Measurements from ENCODE around the gene CYTH3. TPM values are rescaled to one million over a fixed set of nuclear protein-coding genes. Genes with fewer than 3 reads are reported as not detected.
A peak's percentile ranks its signal among the peaks of the same experiment; 100 is the strongest.

CYTH3 gene
- total RNA-seq, 2 donors from 2014 or later, result 2.2 to 8.4 TPM

GRCh38 chr7:6271694-6272440 is 557 bp downstream of the CYTH3 start:
- peaks cover 10% of the 10 kb centered on the region for H3K27me3 Mint-ChIP-seq
- peaks cover 25% of the 10 kb centered on the region for H3K4me1 Mint-ChIP-seq
- peak overlapping the region; percentile 86 for H3K27ac Mint-ChIP-seq
- peak; percentile 10 for ATAC-seq (replicated peaks)
- H3K36me3 Mint-ChIP-seq (ENCODE audit: low read depth), result no peaks in the 10 kb centered on the region
- no peaks in the 10 kb centered on the region for H3K9me3 Mint-ChIP-seq
- H3K4me3 Mint-ChIP-seq, result peak overlapping the region; percentile 95

- peak; percentile 62 for ATAC-seq (replicated peaks)
- H3K36me3 Mint-ChIP-seq (ENCODE audit: low read depth), result no peaks in the 10 kb centered on the region
- peaks cover 10% of the 10 kb centered on the region for H3K27me3 Mint-ChIP-seq
- H3K4me1 Mint-ChIP-seq, result peaks cover 28% of the 10 kb centered on the region
- H3K9me3 Mint-ChIP-seq, result no peaks in the 10 kb centered on the region
- H3K4me3 Mint-ChIP-seq, result peak overlapping the region; percentile 95
- peak overlapping the region; percentile 86 for H3K27ac Mint-ChIP-seq
Observed at GRCh38 chr7:6271060-6271658, 1.3 kb downstream of the CYTH3 start.

GRCh38 chr7:6269527-6269926 is 2.9 kb downstream of the CYTH3 start:
- Mint-ChIP-seq H3K27ac (no peak overlapping the region), H3K27me3 (peaks cover 10% of the 10 kb centered on the region), H3K9me3 (no peaks in the 10 kb centered on the region), H3K4me1 (peaks cover 28% of the 10 kb centered on the region), H3K36me3 (ENCODE audit: low read depth) (no peaks in the 10 kb centered on the region), H3K4me3 (no peak overlapping the region)
- no peak for ATAC-seq (replicated peaks)

GRCh38 chr7:6268907-6269306 is 3.5 kb downstream of the CYTH3 start:
- Mint-ChIP-seq H3K4me1 (peaks cover 28% of the 10 kb centered on the region), H3K4me3 (no peak overlapping the region), H3K9me3 (no peaks in the 10 kb centered on the region), H3K36me3 (ENCODE audit: low read depth) (no peaks in the 10 kb centered on the region), H3K27me3 (peaks cover 10% of the 10 kb centered on the region), H3K27ac (no peak overlapping the region)
- ATAC-seq (replicated peaks), result no peak

- H3K9me3 Mint-ChIP-seq, result no peaks in the 10 kb centered on the region
- no peaks in the 10 kb centered on the region for H3K36me3 Mint-ChIP-seq (ENCODE audit: low read depth)
- no peak for ATAC-seq (replicated peaks)
- peaks cover 10% of the 10 kb centered on the region for H3K27me3 Mint-ChIP-seq
- H3K4me1 Mint-ChIP-seq, result peaks cover 28% of the 10 kb centered on the region
- H3K27ac Mint-ChIP-seq, result no peak overlapping the region
- no peak overlapping the region for H3K4me3 Mint-ChIP-seq
Observed at GRCh38 chr7:6268023-6268900, 4.2 kb downstream of the CYTH3 start.

- H3K4me3 Mint-ChIP-seq, result no peak overlapping the region
- no peaks in the 10 kb centered on the region for H3K36me3 Mint-ChIP-seq (ENCODE audit: low read depth)
- H3K4me1 Mint-ChIP-seq, result peaks cover 33% of the 10 kb centered on the region
- ATAC-seq (replicated peaks), result no peak
- no peaks in the 10 kb centered on the region for H3K9me3 Mint-ChIP-seq
- H3K27ac Mint-ChIP-seq, result peak overlapping the region; percentile 3
- peaks cover 8% of the 10 kb centered on the region for H3K27me3 Mint-ChIP-seq
Observed at GRCh38 chr7:6266699-6267098, 5.7 kb downstream of the CYTH3 start.

GRCh38 chr7:6262221-6262620 is 10.2 kb downstream of the CYTH3 start:
- H3K27me3 Mint-ChIP-seq, result no peaks in the 10 kb centered on the region
- no peak for ATAC-seq (replicated peaks)
- H3K36me3 Mint-ChIP-seq (ENCODE audit: low read depth), result no peaks in the 10 kb centered on the region
- H3K4me3 Mint-ChIP-seq, result no peak overlapping the region
- no peaks in the 10 kb centered on the region for H3K9me3 Mint-ChIP-seq
- H3K27ac Mint-ChIP-seq, result no peak overlapping the region
- H3K4me1 Mint-ChIP-seq, result peaks cover 40% of the 10 kb centered on the region

- H3K27me3 Mint-ChIP-seq, result no peaks in the 10 kb centered on the region
- peaks cover 41% of the 10 kb centered on the region for H3K4me1 Mint-ChIP-seq
- no peaks in the 10 kb centered on the region for H3K9me3 Mint-ChIP-seq
- no peak overlapping the region for H3K27ac Mint-ChIP-seq
- H3K36me3 Mint-ChIP-seq (ENCODE audit: low read depth), result no peaks in the 10 kb centered on the region
- no peak for ATAC-seq (replicated peaks)
- H3K4me3 Mint-ChIP-seq, result no peak overlapping the region
Observed at GRCh38 chr7:6261699-6262098, 10.7 kb downstream of the CYTH3 start.

GRCh38 chr7:6260291-6261187 is 11.9 kb downstream of the CYTH3 start:
- H3K9me3 Mint-ChIP-seq, result no peaks in the 10 kb centered on the region
- H3K4me3 Mint-ChIP-seq, result no peak overlapping the region
- ATAC-seq (replicated peaks), result no peak
- H3K4me1 Mint-ChIP-seq, result peaks cover 47% of the 10 kb centered on the region
- no peaks in the 10 kb centered on the region for H3K27me3 Mint-ChIP-seq
- H3K36me3 Mint-ChIP-seq (ENCODE audit: low read depth), result no peaks in the 10 kb centered on the region
- no peak overlapping the region for H3K27ac Mint-ChIP-seq

- Mint-ChIP-seq H3K36me3 (ENCODE audit: low read depth) (no peaks in the 10 kb centered on the region), H3K27ac (peak overlapping the region; percentile 78), H3K4me1 (peaks cover 47% of the 10 kb centered on the region), H3K9me3 (no peaks in the 10 kb centered on the region), H3K4me3 (peak overlapping the region; percentile 50), H3K27me3 (no peaks in the 10 kb centered on the region)
- no peak for ATAC-seq (replicated peaks)
Observed at GRCh38 chr7:6259257-6259656, 13.2 kb downstream of the CYTH3 start.

GRCh38 chr7:6258440-6259182 is 13.8 kb downstream of the CYTH3 start:
- Mint-ChIP-seq H3K27me3 (no peaks in the 10 kb centered on the region), H3K36me3 (ENCODE audit: low read depth) (no peaks in the 10 kb centered on the region), H3K4me3 (peak overlapping the region; percentile 50), H3K4me1 (peaks cover 47% of the 10 kb centered on the region), H3K9me3 (no peaks in the 10 kb centered on the region), H3K27ac (peak overlapping the region; percentile 78)
- ATAC-seq (replicated peaks), result no peak

- no peaks in the 10 kb centered on the region for H3K9me3 Mint-ChIP-seq
- ATAC-seq (replicated peaks), result no peak
- H3K4me1 Mint-ChIP-seq, result peaks cover 47% of the 10 kb centered on the region
- H3K27ac Mint-ChIP-seq, result peak overlapping the region; percentile 78
- peak overlapping the region; percentile 50 for H3K4me3 Mint-ChIP-seq
- no peaks in the 10 kb centered on the region for H3K27me3 Mint-ChIP-seq
- no peaks in the 10 kb centered on the region for H3K36me3 Mint-ChIP-seq (ENCODE audit: low read depth)
Observed at GRCh38 chr7:6257675-6258074, 14.7 kb downstream of the CYTH3 start.

GRCh38 chr7:6256677-6257535 is 15.5 kb downstream of the CYTH3 start:
- Mint-ChIP-seq H3K4me1 (peaks cover 47% of the 10 kb centered on the region), H3K9me3 (no peaks in the 10 kb centered on the region), H3K36me3 (ENCODE audit: low read depth) (no peaks in the 10 kb centered on the region), H3K4me3 (peak overlapping the region; percentile 50), H3K27ac (peak overlapping the region; percentile 78), H3K27me3 (no peaks in the 10 kb centered on the region)
- ATAC-seq (replicated peaks), result peak; percentile 93
